Thoracic aorta (tissue), 2 donors: ENCODE results near the gene CACNB1. TPM values are rescaled to one million over a fixed set of nuclear protein-coding genes. Genes with fewer than 3 reads are reported as not detected.
"Not testable (repeated sequence)": the region's sequence is repeated elsewhere in the genome, so short reads cannot be mapped to it uniquely, and the experiment has no call there.

ENCODE experiments used
- ATAC-seq: fragments of 150-250 bp; one replicate; pipeline ENCODE4 v1.8.0; 2017; ENCODE audit warnings: low read depth; ENCODE audit not compliant: insufficient number of reproducible peaks, low FRiP score
- DNase-seq: peaks from one replicate; pipeline ENCODE4 v3.0.0-alpha.2; 2020; ENCODE audit warnings: low spot score
- H3K27ac ChIP-seq, 2 donors: fragments of 200-600 bp; sonication (generic); 1 replicate in 1 of 2; 2 replicates in 1 of 2; pipeline ENCODE4 v1.5.1; 2016; ENCODE audit warnings: mild to moderate bottlenecking in 2 of 2, moderate library complexity in 2 of 2
- H3K27me3 ChIP-seq: fragments of 200-600 bp; sonication (generic); replicated peaks from 2 replicates; pipeline ENCODE4 v1.6.0; 2016; ENCODE audit warnings: mild to moderate bottlenecking; ENCODE audit not compliant: insufficient read depth
- H3K36me3 ChIP-seq: fragments of 200-600 bp; sonication (generic); one replicate; pipeline ENCODE4 v1.5.1; 2016
- H3K4me1 ChIP-seq, 2 donors: fragments of 200-600 bp; sonication (generic); 1 replicate in 1 of 2; 2 replicates in 1 of 2; pipeline versions ENCODE4 v1.5.1 to v1.6.0; 2016; ENCODE audit warnings: low read depth in 2 of 2, mild to moderate bottlenecking in 1 of 2; ENCODE audit not compliant: control insufficient read depth in 1 of 2
- H3K4me3 ChIP-seq: fragments of 200-600 bp; sonication (generic); 2 replicates; pipeline ENCODE4 v1.5.1; 2016; ENCODE audit warnings: mild to moderate bottlenecking
- H3K9me3 ChIP-seq: fragments of 200-600 bp; sonication (generic); 2 replicates; pipeline ENCODE4 v1.5.1; 2016
- CTCF ChIP-seq: fragments of 200-600 bp; sonication (generic); IDR thresholded peaks from one replicate; pipeline ENCODE4 v1.5.1; 2019; ENCODE audit warnings: antibody characterized with exemption
- total RNA-seq, 2 donors: library from RNA; depleted of rRNA; stranded (reverse); fragments of >200 nt; gene quantifications; one replicate each; pipeline versions ENCODE4 v1.1.0 to v1.2.3, GENCODE V29; 2016

The CACNB1 gene
- total RNA-seq, 2 donors from 2014 or later, result 14.3 to 15.6 TPM

GRCh38 chr17:39169101-39169500, 28.4 kb downstream of the CACNB1 start:
- H3K4me1 ChIP-seq, result peaks cover 3 to 25% of the 10 kb centered on the region in 2 donors
- H3K36me3 ChIP-seq, result no peaks in the 10 kb centered on the region
- TF ChIP-seq CTCF, result no peak
- H3K9me3 ChIP-seq, result no peaks in the 10 kb centered on the region
- H3K27me3 ChIP-seq, result no peaks in the 10 kb centered on the region
- no peak overlapping the region for H3K4me3 ChIP-seq
- DNase-seq (no peak), ATAC-seq (no peak)
- H3K27ac ChIP-seq, result no peak overlapping the region

- H3K36me3 ChIP-seq, H3K27ac ChIP-seq, ATAC-seq, DNase-seq, H3K4me3 ChIP-seq, H3K27me3 ChIP-seq, H3K9me3 ChIP-seq: not testable (repeated sequence)
- peaks cover 6 to 30% of the 10 kb centered on the region in 2 donors for H3K4me1 ChIP-seq
These were observed 29.0 kb downstream of the CACNB1 start for GRCh38 chr17:39168503-39168902.

GRCh38 chr17:39167476-39167875, 30.0 kb downstream of the CACNB1 start:
- H3K9me3 ChIP-seq, result no peaks in the 10 kb centered on the region
- no peak for TF ChIP-seq CTCF
- no peak overlapping the region for H3K27ac ChIP-seq
- ATAC-seq (no peak), DNase-seq (no peak)
- H3K4me3 ChIP-seq, result no peak overlapping the region
- H3K4me1 ChIP-seq, result peaks cover 6 to 30% of the 10 kb centered on the region in 2 donors
- no peaks in the 10 kb centered on the region for H3K27me3 ChIP-seq
- H3K36me3 ChIP-seq, result no peaks in the 10 kb centered on the region

GRCh38 chr17:39166437-39167335, 30.8 kb downstream of the CACNB1 start:
- Histone ChIP-seq H3K4me1 (peaks cover 6 to 30% of the 10 kb centered on the region in 2 donors), H3K9me3 (no peaks in the 10 kb centered on the region), H3K27ac (no peak overlapping the region), H3K36me3 (no peaks in the 10 kb centered on the region), H3K4me3 (no peak overlapping the region), H3K27me3 (no peaks in the 10 kb centered on the region)
- no peak for TF ChIP-seq CTCF
- DNase-seq (no peak), ATAC-seq (no peak)

- ATAC-seq (no peak), DNase-seq (no peak)
- no peak for TF ChIP-seq CTCF
- Histone ChIP-seq H3K4me3 (peak within 1 kb of the TSS; percentile 71), H3K27me3 (no peaks in the 10 kb centered on the region), H3K36me3 (no peaks in the 10 kb centered on the region), H3K27ac (peak within 1 kb of the TSS in 1 of 2 donors; percentile 16), H3K9me3 (no peaks in the 10 kb centered on the region), H3K4me1 (peaks cover 6 to 30% of the 10 kb centered on the region in 2 donors)
These were observed 31.6 kb downstream of the CACNB1 start, which contains the start of gene ARL5C for GRCh38 chr17:39165841-39166349. TSS of gene ARL5C (minus strand) at chr17:39166161. CDS start at chr17:39165760, 401 bp downstream.
